Thoracic aorta (tissue), 2 donors: ENCODE results near the gene ARMH3. TPM values are rescaled to one million over a fixed set of nuclear protein-coding genes. Genes with fewer than 3 reads are reported as not detected.

Experiments used
- ATAC-seq: fragments of 150-250 bp; one replicate; pipeline ENCODE4 v1.8.0; 2017; ENCODE audit warnings: low read depth; ENCODE audit not compliant: insufficient number of reproducible peaks, low FRiP score
- DNase-seq: peaks from one replicate; pipeline ENCODE4 v3.0.0-alpha.2; 2020; ENCODE audit warnings: low spot score
- H3K27ac ChIP-seq, 2 donors: fragments of 200-600 bp; sonication (generic); 1 replicate in 1 of 2; 2 replicates in 1 of 2; pipeline ENCODE4 v1.5.1; 2016; ENCODE audit warnings: mild to moderate bottlenecking in 2 of 2, moderate library complexity in 2 of 2
- H3K27me3 ChIP-seq: fragments of 200-600 bp; sonication (generic); replicated peaks from 2 replicates; pipeline ENCODE4 v1.6.0; 2016; ENCODE audit warnings: mild to moderate bottlenecking; ENCODE audit not compliant: insufficient read depth
- H3K36me3 ChIP-seq: fragments of 200-600 bp; sonication (generic); one replicate; pipeline ENCODE4 v1.5.1; 2016
- H3K4me1 ChIP-seq, 2 donors: fragments of 200-600 bp; sonication (generic); 1 replicate in 1 of 2; 2 replicates in 1 of 2; pipeline versions ENCODE4 v1.5.1 to v1.6.0; 2016; ENCODE audit warnings: low read depth in 2 of 2, mild to moderate bottlenecking in 1 of 2; ENCODE audit not compliant: control insufficient read depth in 1 of 2
- H3K4me3 ChIP-seq: fragments of 200-600 bp; sonication (generic); 2 replicates; pipeline ENCODE4 v1.5.1; 2016; ENCODE audit warnings: mild to moderate bottlenecking
- H3K9me3 ChIP-seq: fragments of 200-600 bp; sonication (generic); 2 replicates; pipeline ENCODE4 v1.5.1; 2016
- CTCF ChIP-seq: fragments of 200-600 bp; sonication (generic); IDR thresholded peaks from one replicate; pipeline ENCODE4 v1.5.1; 2019; ENCODE audit warnings: antibody characterized with exemption
- total RNA-seq, 2 donors: library from RNA; depleted of rRNA; stranded (reverse); fragments of >200 nt; gene quantifications; one replicate each; pipeline versions ENCODE4 v1.1.0 to v1.2.3, GENCODE V29; 2016

Gene ARMH3
- total RNA-seq, 2 donors from 2014 or later = 21.1 TPM

- H3K36me3 ChIP-seq = peaks cover 5% of the 10 kb centered on the region
- H3K4me1 ChIP-seq = peaks cover 18 to 42% of the 10 kb centered on the region in 2 donors
- H3K4me3 ChIP-seq = no peak overlapping the region
- no peak overlapping the region for H3K27ac ChIP-seq
- TF ChIP-seq CTCF = no peak
- H3K27me3 ChIP-seq = no peaks in the 10 kb centered on the region
- DNase-seq (no peak), ATAC-seq (no peak)
- H3K9me3 ChIP-seq = no peaks in the 10 kb centered on the region
These were observed 12.2 kb upstream of the ARMH3 start for GRCh38 chr10:102068216-102068615.

- Histone ChIP-seq H3K27ac (peak overlapping the region in 1 of 2 donors; percentile 1), H3K4me1 (peaks cover 18 to 42% of the 10 kb centered on the region in 2 donors), H3K4me3 (peak overlapping the region; percentile 98), H3K36me3 (peaks cover 5% of the 10 kb centered on the region), H3K27me3 (no peaks in the 10 kb centered on the region), H3K9me3 (no peaks in the 10 kb centered on the region)
- ATAC-seq = no peak
- DNase-seq = no peak
- no peak for TF ChIP-seq CTCF
These were observed 11.3 kb upstream of the ARMH3 start for GRCh38 chr10:102067091-102067916.

GRCh38 chr10:102066399-102067088 lies 10.6 kb upstream of the ARMH3 start:
- Histone ChIP-seq H3K9me3 (no peaks in the 10 kb centered on the region), H3K4me1 (peaks cover 18 to 42% of the 10 kb centered on the region in 2 donors), H3K36me3 (peaks cover 5% of the 10 kb centered on the region), H3K27me3 (no peaks in the 10 kb centered on the region), H3K4me3 (peak overlapping the region; percentile 98), H3K27ac (peak overlapping the region; percentile 1 to 97)
- no peak for ATAC-seq
- DNase-seq = no peak
- TF ChIP-seq CTCF = no peak

- H3K4me3 ChIP-seq = peak overlapping the region; percentile 98
- DNase-seq = no peak
- peaks cover 5% of the 10 kb centered on the region for H3K36me3 ChIP-seq
- no peaks in the 10 kb centered on the region for H3K27me3 ChIP-seq
- no peak for TF ChIP-seq CTCF
- H3K4me1 ChIP-seq = peaks cover 18 to 42% of the 10 kb centered on the region in 2 donors
- H3K27ac ChIP-seq = peak overlapping the region; percentile 93 to 97
- ATAC-seq = peak; percentile 4
- H3K9me3 ChIP-seq = no peaks in the 10 kb centered on the region
These were observed 9.8 kb upstream of the ARMH3 start for GRCh38 chr10:102065561-102066398.
